Ovary (tissue), 9 donors: Measurements from ENCODE around the gene ENTPD1. TPM values are rescaled to one million over a fixed set of nuclear protein-coding genes. Genes with fewer than 3 reads are reported as not detected.

Experiments
- DNase-seq, 5 donors: peaks; one replicate each; pipeline ENCODE4 v3.0.0-alpha.2; 2019 to 2020
- H3K27ac ChIP-seq, 2 donors: fragments of 200-600 bp; one replicate each; pipeline versions ENCODE4 v1.5.1 to v1.8.0; 2019 to 2022
- H3K27me3 ChIP-seq: fragments of 200-600 bp; one replicate; pipeline ENCODE4 v1.8.0; 2022
- H3K36me3 ChIP-seq: fragments of 200-600 bp; sonication (generic); one replicate; pipeline ENCODE4 v1.5.1; 2019
- H3K4me1 ChIP-seq: one replicate; pipeline ENCODE4 v1.8.1; 2013; ENCODE audit warnings: mild to moderate bottlenecking, moderate library complexity; ENCODE audit not compliant: insufficient read depth
- H3K4me3 ChIP-seq: fragments of 200-600 bp; sonication (generic); one replicate; pipeline ENCODE4 v1.5.1; 2017
- H3K9me3 ChIP-seq, 2 donors: fragments of 200-600 bp in 1 of 2; sonication (generic) in 1 of 2; one replicate each; pipeline versions ENCODE4 v1.5.1 to v1.8.1; 2013 to 2019; ENCODE audit warnings: mild to moderate bottlenecking in 1 of 2, moderate library complexity in 1 of 2
- CTCF ChIP-seq, 3 donors: fragments of 450-650 bp in 2 of 3; fragments of 200-600 bp in 1 of 3; IDR thresholded peaks; one replicate each; pipeline versions ENCODE4 v1.5.1 to v1.8.0; 2016 to 2022; ENCODE audit warnings: antibody characterized with exemption in 3 of 3, mild to moderate bottlenecking in 1 of 3
- EP300 ChIP-seq: sonication (generic); formaldehyde crosslinking; IDR thresholded peaks from one replicate; pipeline ENCODE4 v1.6.1; 2017; ENCODE audit warnings: antibody characterized with exemption
- POLR2A ChIP-seq: fragments of 450-650 bp; IDR thresholded peaks from one replicate; pipeline ENCODE4 v1.6.1; 2017; ENCODE audit warnings: antibody characterized with exemption, mild to moderate bottlenecking, moderate library complexity
- WGBS, 3 donors: extraction: QIAGEN DNeasy Blood & Tissue Kit in 1 of 3; methylation state at CpG; one replicate each; pipeline versions ENCODE4 v1.1.5 to v1.1.7; 2013 to 2017; 5-methylcytosine and 5-hydroxymethylcytosine counted together
- intact Hi-C, 4 donors: fragments of 100-400 bp; cut with DNase I; formaldehyde crosslinking; loops; one replicate each; pipeline versions ENCODE4 v1.11.0 to v1.15.1; 2022 to 2023
- polyA plus RNA-seq, 2 donors: library from polyadenylated mRNA; stranded (reverse); fragments of 200-250 nt in 1 of 2; fragments of 350-450 nt in 1 of 2; fragmentation: Illumina TruSeq in 1 of 2; extraction: RNeasy Lipid Tissue Mini Kit (QIAGEN cat#74804) in 1 of 2; gene quantifications; one replicate each; pipeline ENCODE4 v1.2.3, GENCODE V29; 2013 to 2014
- total RNA-seq, 7 donors: library from RNA; depleted of rRNA in 2 of 7; stranded (reverse); fragments of >200 nt in 2 of 7; fragmentation: NEBNext Ultra II Directional in 3 of 7; extraction: Animal tissue kit (Norgen Biotek cat#: 25700) in 3 of 7; gene quantifications; one replicate each; pipeline versions ENCODE4 v1.1.0 to v1.2.4, GENCODE V29; 2016 to 2023
- donor health status: DM: no; HTN: no; CAD: no; lungs with moderate emphysema.
- donor health status: DM: no; HTN: no; CAD: no.
- donor health status: Bipolar disorder and iron deficiency.
- donor health status: DM: yes; HTN: yes; CAD: no.
- donor health status: DM: no; HTN: no; CAD: no.
- donor health status: DM: yes; HTN: yes; CAD: no.

The ENTPD1 gene
- total and polyA plus RNA-seq, 9 donors: 3.0 to 51.5 (median 8.1) TPM

- Histone ChIP-seq H3K4me3 (no peak overlapping the region), H3K27ac (no peak overlapping the region), H3K4me1 (no peaks in the 10 kb centered on the region), H3K9me3 (no peaks in the 10 kb centered on the region), H3K36me3 (no peaks in the 10 kb centered on the region), H3K27me3 (no peaks in the 10 kb centered on the region)
- 67 to 80% (median 78%) methylated on average over 2 of the region's 2 CpGs for WGBS, 3 donors
- intact Hi-C loops: no loop called here
- no peak for DNase-seq
- TF ChIP-seq POLR2A (no peak), CTCF (IDR thresholded peaks at IDR 0.05) (no peak)
These were observed 35.5 kb downstream of the ENTPD1 start for GRCh38 chr10:95791425-95791979.

- H3K4me3 ChIP-seq: no peak overlapping the region
- WGBS, 3 donors: 74 to 79% (median 75%) methylated on average over 2 of the region's 2 CpGs
- intact Hi-C loops: no loop called here
- TF ChIP-seq POLR2A (no peak), EP300 (no peak), CTCF (IDR thresholded peaks at IDR 0.05) (no peak)
- no peak overlapping the region for H3K27ac ChIP-seq
- no peaks in the 10 kb centered on the region for H3K27me3 ChIP-seq
- H3K9me3 ChIP-seq: no peaks in the 10 kb centered on the region
- no peak for DNase-seq
- H3K36me3 ChIP-seq: no peaks in the 10 kb centered on the region
- H3K4me1 ChIP-seq: no peaks in the 10 kb centered on the region
These were observed 36.3 kb downstream of the ENTPD1 start for GRCh38 chr10:95792211-95792780.

GRCh38 chr10:95792874-95793285, 36.9 kb downstream of the ENTPD1 start:
- no peaks in the 10 kb centered on the region for H3K27me3 ChIP-seq
- intact Hi-C loops: no loop called here
- DNase-seq: no peak
- no peak overlapping the region for H3K4me3 ChIP-seq
- H3K27ac ChIP-seq: no peak overlapping the region
- H3K9me3 ChIP-seq: no peaks in the 10 kb centered on the region
- WGBS, 3 donors: 39 to 42% (median 42%) methylated on average over 4 of the region's 4 CpGs
- no peaks in the 10 kb centered on the region for H3K4me1 ChIP-seq
- TF ChIP-seq CTCF (IDR thresholded peaks at IDR 0.05) (no peak), EP300 (no peak), POLR2A (no peak)
- H3K36me3 ChIP-seq: no peaks in the 10 kb centered on the region

- H3K27me3 ChIP-seq: no peaks in the 10 kb centered on the region
- 77 to 88% (median 83%) methylated on average over 2 of the region's 2 CpGs for WGBS, 3 donors
- no peak overlapping the region for H3K4me3 ChIP-seq
- TF ChIP-seq EP300 (no peak), POLR2A (no peak), CTCF (IDR thresholded peaks at IDR 0.05) (no peak)
- no peaks in the 10 kb centered on the region for H3K36me3 ChIP-seq
- H3K9me3 ChIP-seq: no peaks in the 10 kb centered on the region
- H3K4me1 ChIP-seq: no peaks in the 10 kb centered on the region
- no peak for DNase-seq
- intact Hi-C loops: no loop called here
- H3K27ac ChIP-seq: no peak overlapping the region
These were observed 37.6 kb downstream of the ENTPD1 start for GRCh38 chr10:95793401-95794045.
